ENCODE results near the gene CNOT10.
A peak's percentile ranks its signal among the peaks of the same experiment; 100 is the strongest.
"Not testable (repeated sequence)": the region's sequence is repeated elsewhere in the genome, so short reads cannot be mapped to it uniquely, and the experiment has no call there.

CNOT10 gene

GRCh38 chr3:32684800-32685542 lies at the start of gene CNOT10:
CNOT10 (plus strand) TSS chr3:32685188; CDS start chr3:32685461, 273 bp downstream.
- DNase-seq (ENCODE audit: low spot score), result peak; percentile 98

DNA sequence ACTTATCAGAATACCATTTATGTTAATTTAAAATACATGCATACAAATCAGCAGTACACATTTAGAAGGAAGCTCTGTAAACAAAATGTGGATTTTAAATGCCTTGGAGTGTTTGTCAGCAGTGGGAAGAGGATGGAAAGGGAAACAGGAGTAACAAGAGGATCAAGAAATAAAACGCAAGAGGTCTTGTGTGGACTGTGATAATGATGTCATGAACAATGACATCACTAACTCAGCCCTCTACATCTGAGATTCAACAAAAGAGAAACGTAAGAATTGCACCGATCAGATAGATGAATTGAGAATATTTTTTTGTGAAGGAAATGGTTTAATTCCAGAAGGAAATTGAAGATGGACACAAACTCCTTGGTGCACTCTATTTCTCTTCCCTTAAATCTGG lies 44.0 kb upstream of the CNOT10 start:
- no peak for DNase-seq (ENCODE audit: low spot score)

DNA sequence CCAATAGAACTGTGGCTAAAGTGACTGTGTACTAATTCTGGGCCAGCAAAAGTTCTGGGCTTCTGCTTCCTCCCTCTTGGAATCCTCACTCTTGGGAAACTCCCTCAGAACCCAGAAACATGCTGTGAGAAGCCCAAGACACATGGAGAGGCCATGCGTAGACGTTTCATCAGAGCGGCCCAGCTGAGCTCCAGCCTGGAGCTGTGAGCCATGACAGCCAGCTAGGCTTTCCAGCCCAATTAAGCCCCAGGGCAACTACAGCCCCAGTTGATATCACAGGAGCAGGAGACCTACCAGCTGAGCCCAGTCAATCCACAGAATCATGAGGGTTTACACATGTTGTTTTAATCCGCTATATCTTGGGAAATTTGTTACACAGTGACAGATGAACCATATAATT lies 43.6 kb upstream of the CNOT10 start:
- no peak for DNase-seq (ENCODE audit: low spot score)

DNA sequence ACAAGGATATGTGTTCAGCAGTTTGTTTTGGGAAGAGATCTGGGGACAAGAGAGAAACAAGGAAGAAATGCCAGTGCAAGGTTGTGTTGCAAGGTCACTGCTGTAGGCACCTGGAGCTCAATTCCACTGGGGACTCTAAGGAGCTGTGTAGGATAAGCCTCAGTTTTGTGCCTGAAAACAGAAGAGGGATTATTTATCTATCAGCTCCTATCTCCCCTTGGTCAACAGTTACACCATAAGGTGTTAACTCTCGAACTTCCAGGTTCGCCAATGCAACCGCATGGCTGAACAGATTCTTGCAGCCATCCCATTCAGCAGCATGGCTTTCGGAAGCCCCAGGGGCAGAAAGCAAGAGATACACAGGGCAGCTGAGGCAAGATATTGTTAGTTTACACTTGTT lies 41.6 kb upstream of the CNOT10 start:
- DNase-seq (ENCODE audit: low spot score), result peak; percentile 52

- DNase-seq (ENCODE audit: low spot score), result no peak
Measured at GRCh38 chr3:32643816-32644215, 41.2 kb upstream of the CNOT10 start.

DNA sequence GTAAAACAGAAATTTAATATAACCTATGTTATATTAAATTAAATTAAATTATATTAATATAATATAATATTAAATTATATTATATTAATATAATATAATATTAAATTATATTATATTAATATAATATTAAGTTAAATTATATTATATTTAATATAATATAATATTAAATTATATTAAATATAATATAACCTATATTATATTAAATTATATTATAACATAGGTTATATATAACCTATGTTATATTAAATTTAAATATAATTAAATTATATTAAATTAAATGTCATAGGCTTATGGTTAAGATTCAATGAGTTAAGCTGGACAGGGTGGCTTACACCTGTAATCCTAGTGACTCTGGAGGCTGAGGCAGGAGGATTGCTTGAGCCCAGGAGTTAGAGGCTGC lies 40.6 kb upstream of the CNOT10 start:
- DNase-seq (ENCODE audit: low spot score), result no peak

GRCh38 chr3:32646761-32647160 lies 38.2 kb upstream of the CNOT10 start:
- DNase-seq (ENCODE audit: low spot score), result no peak

DNA sequence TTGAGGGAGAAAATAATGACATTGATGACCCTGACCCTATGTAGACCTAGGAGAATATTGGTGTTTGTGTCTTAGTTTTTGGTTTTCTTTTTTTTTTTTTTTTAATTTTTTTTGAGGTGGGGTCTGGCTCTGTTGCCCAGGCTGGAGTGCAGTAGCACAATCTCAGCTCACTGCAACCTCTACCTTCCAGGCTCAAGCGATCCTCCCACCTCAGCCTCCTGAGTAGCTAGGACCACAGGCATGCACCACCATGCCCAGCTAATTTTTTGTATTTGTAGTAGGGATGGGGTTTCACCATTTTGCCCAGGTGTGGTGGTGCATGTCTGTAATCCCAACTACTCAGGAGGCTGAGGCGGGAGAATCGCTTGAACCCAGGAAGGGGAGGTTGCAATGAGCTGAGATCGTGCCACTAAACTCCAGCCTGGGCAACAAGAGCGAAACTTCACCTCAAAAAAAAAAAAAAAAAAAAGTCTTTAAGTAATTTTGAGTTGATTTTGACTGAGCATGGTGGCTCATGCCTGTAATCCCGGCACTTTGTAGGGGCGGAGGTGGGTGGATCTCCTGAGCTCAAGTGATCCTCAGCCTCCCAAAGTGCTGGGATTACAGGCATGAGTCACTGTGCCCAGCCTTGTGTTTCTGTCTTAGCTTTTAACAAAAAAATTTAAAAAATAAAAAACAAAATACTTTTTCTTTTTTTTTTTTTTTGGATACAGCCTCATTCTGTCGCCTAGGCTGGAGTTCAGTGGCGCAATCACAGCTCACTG lies 32.5 kb upstream of the CNOT10 start:
- DNase-seq (ENCODE audit: low spot score), result not testable (repeated sequence)

GRCh38 chr3:32655167-32655566 lies 29.8 kb upstream of the CNOT10 start:
- no peak for DNase-seq (ENCODE audit: low spot score)

DNA sequence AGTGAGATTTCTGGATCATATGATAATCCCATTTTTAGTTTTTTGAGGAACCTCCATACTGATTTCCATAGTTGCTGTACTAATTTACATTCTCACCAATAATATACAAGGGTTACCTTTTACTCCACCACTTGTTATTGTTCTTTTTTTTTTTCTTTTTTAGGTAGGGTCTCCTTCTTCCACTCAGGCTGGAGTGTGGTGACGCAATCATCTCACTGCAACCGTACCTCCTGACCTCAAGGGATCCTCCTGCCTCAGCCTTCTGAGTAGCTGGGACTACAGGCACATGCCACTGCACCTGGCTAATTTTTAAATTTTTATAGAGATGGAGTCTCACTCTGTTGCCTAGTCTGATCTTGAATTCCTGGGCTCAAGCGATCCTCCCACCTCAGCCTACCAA lies 24.4 kb upstream of the CNOT10 start:
- DNase-seq (ENCODE audit: low spot score), result no peak

GRCh38 chr3:32662647-32663046 lies 22.3 kb upstream of the CNOT10 start:
- DNase-seq (ENCODE audit: low spot score), result no peak

DNA sequence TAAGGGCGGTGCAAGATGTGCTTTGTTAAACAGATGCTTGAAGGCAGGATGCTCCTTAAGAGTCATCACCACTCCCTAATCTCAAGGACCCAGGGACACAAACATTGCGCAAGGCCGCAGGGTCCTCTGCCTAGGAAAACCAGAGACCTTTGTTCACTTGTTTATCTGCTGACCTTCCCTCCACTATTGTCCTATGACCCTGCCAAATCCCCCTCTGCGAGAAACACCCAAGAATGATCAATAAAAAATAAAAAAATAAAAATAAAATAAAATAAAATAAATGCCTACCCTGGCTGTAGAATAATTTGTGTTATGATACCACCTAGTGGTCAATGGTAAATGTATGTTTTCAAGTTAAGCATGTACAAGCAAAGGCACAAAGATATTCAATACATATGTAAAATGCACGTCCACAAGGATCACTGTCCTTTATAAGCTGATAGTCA lies 20.3 kb upstream of the CNOT10 start:
- DNase-seq (ENCODE audit: low spot score), result peak; percentile 56

DNA sequence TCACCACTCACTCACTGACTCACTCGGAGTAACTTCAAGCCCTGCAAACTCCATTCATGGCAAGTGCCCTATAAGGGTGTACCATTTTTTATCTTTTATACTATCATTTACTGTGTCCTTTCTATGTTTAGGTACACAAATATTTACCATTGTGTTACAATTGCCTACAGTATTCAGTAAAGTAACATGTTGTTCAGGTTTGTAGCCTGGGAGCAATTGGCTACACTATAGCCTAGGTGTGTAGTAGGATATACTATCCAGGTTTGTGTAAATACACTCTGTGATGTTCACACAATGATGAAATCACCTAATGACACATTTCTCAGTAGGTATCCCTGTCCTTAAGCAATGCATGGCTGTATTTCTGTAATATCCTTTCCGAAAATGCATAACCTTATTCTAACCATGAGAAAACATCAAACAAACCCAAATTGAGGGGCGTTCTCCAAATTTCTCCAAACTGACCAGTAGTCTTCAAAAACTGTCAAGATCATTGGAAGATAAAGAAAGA lies 17.9 kb upstream of the CNOT10 start:
- DNase-seq (ENCODE audit: low spot score), result no peak

- DNase-seq (ENCODE audit: low spot score), result not testable (repeated sequence)
Measured at GRCh38 chr3:32669226-32669625, 15.8 kb upstream of the CNOT10 start.

DNA sequence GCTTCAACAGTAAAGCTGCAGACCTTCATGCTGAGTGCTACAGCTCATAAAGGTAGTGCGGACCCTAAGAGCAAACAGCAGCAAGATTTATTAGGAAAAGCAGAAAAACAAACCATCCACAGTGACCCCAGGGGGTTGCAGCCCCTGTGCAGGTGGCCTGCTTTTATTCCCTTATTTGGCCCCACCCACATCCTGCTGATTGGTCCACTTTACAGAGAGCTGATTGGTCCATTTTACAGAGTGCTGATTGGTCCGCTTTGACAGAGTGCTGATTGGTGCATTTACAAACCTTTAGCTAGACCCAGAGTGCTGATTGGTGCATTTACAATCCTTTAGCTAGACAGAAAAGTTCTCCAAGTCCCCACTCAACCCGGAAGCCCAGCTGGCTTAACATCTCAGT lies 11.3 kb upstream of the CNOT10 start:
- DNase-seq (ENCODE audit: low spot score), result not testable (repeated sequence)

DNA sequence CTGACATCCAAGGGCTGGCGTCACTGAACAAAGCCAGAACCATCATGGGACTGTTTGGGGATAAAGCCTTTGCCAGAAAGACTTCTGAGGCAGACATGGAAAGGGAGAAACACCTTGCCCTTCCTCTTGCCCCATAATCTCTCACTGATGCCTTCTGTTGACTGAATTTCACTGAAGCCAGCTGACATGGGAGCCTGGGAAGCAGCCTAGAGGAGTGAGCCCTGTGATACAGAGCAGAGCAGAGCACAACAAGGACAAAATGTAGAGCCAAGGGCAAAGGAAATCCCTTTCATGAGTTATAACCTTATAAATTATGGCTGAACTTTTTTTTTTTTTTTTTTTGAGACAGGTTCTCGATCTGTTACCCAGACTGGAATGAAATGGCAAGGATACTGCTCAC lies 9.8 kb upstream of the CNOT10 start:
- DNase-seq (ENCODE audit: low spot score), result no peak

DNA sequence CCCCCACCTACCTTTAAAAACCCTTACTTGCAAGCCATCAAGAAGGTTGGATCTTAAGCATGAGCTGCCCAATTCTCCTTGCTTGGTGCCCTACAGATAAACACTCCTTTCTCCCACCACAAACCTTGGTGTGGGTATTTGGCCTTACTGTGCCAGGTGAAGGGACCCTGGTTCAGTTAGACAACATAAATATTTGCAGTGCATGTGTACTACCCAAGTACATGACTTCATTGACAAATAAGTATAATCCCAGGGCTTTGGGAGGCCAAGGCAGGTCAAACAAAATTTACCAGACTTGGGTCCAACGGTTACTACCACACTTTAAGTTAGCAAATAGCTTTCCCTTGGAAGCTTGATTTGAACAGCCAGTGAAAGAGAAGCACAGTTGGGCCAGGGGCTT lies 9.3 kb upstream of the CNOT10 start:
- no peak for DNase-seq (ENCODE audit: low spot score)

DNA sequence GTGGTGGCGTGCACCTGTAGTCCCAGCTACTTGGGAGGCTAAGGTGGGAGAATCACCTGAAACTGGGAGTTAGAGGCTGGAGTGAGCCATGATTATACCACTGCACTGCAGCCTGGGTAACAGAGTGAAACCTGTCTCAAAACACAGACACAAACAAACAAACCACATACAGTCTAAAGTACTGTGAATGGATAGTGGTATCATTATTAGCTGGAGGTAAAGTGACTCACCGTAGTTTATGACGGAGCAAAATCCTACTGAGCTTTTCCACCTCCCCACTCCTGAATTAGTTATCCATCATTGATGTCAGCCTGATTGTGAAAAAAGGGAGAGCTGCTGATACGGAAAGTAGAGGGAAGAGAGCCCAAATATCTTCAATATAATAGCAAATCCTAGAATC lies 3.2 kb upstream of the CNOT10 start:
- DNase-seq (ENCODE audit: low spot score), result no peak

DNA sequence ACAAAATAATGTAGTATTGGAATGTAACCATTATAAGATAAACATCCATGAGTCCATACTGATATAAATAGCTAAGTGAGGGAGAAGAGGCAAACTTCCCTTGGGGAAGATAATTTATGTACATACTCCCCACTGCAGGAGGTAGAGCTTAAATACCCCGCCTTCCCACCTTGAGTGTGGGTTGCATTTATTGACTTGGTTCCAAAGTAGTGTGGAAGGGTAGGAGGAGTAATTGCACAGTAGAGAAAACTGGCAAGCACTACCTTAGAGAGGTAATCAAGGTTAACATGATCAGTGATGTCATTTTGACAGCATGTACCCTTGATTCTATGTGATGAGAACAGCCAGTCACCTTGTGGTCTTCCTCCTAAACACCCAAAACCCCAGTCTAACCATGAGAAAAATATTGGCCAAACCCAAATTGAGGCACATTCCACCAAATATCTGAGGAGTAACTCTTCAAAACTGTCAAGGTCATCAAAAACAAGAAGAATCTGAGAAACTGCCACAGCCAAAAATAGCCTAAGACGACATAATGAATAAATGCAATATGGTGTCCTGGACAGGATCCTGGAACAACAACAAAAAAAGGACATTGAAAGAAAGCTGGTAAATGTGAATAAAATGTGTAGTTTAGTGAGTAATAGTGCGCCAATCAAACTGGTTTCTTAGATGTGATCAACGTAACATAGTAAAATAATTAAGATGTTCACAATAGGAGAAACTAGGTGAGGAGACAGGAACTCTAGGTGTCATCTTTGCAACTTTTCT lies 774 bp upstream of the CNOT10 start:
- no peak for DNase-seq (ENCODE audit: low spot score)

GRCh38 chr3:32685543-32686185 lies 676 bp downstream of the CNOT10 start:
- no peak for DNase-seq (ENCODE audit: low spot score)

DNA sequence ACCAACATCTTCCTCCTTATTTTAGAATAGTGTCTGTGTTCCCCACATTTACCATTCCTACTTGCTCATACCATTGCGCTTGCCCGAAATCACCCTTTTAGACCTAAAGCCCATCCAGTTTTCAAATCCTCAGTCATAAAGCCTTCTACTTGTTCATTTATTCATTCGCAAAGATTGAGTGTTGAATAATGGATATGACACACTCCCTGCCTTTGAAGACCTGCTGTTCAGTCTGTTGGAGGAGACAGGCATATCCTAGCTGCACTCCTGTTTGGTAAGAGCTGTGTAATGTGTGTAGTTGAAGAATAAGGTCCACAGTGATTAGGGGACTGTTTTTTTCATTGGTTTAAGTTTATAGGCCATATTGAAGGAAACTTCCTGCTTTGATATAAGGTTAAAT lies 1.7 kb downstream of the CNOT10 start:
- DNase-seq (ENCODE audit: low spot score), result no peak

DNA sequence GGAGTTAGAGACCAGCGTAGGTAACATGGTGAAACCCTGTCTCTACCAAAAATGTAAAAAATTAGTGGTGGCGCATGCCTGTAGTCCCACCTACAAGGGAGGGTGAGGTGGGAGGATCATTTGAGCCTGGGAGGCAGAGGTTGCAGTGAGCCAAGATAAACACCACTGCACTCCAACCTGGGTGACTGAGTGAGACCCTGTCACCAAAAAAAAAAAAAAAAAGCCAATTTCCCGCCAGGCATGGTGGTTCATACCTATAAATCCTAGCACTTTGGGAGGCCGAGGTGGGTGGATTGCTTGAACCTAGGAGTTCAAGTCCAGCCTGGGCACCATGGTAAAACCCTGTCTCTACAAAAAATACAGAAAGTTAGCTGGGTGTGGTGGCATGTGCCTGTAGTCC lies 6.9 kb downstream of the CNOT10 start:
- DNase-seq (ENCODE audit: low spot score), result no peak

Data from HuH-7 (cell line).